Gastrocnemius medialis (tissue), 4 donors: ENCODE measurements around the gene THSD7B.

Experiments
- CTCF ChIP-seq, 5 experiments: fragments of 450-650 bp in 3 of 5; fragments of 200-600 bp in 2 of 5; sonication (generic) in 2 of 5; IDR thresholded peaks in 4 of 5; conservative IDR thresholded peaks in 1 of 5; 1 replicate in 4 of 5; 2 replicates in 1 of 5; pipeline ENCODE4 v1.5.1; 2016 to 2019; ENCODE audit warnings: antibody characterized with exemption in 5 of 5, mild to moderate bottlenecking in 3 of 5, moderate library complexity in 3 of 5
- POLR2A ChIP-seq, 2 donors: fragments of 450-650 bp; IDR thresholded peaks; one replicate each; pipeline ENCODE4 v1.6.1; 2017; ENCODE audit warnings: antibody characterized with exemption in 2 of 2, mild to moderate bottlenecking in 2 of 2, moderate library complexity in 2 of 2

- TF ChIP-seq CTCF (IDR thresholded peaks at IDR 0.05 in 4 of 5, conservative IDR thresholded peaks at IDR 0.05 in 1 of 5) (no peak), POLR2A (IDR thresholded peaks at IDR 0.05) (no peak)
Measured at GRCh38 chr2:136844546-136844945, 79.2 kb downstream of the THSD7B start.
